Activated naive CD4-positive, alpha-beta T cell treated with anti-CD3 and anti-CD28 coated beads for 36 hours (primary cell): ENCODE data around the gene ZBTB40. TPM values are rescaled to one million over a fixed set of nuclear protein-coding genes. Genes with fewer than 3 reads are reported as not detected.

Source experiments
- CTCF ChIA-PET: fragments of 350-600 bp; sonication (Branson Sonifier 250); formaldehyde crosslinking; loops from one replicate; lab custom pipeline; 2021; ENCODE audit warnings: antibody characterized with exemption; lab: Charles Lee
- DNase-seq: peaks from one replicate; pipeline ENCODE4 v3.0.0-alpha.2; 2020
- H3K27ac Mint-ChIP-seq: one replicate; pipeline ENCODE4 v1.8.0; 2021; ENCODE audit warnings: mild to moderate bottlenecking, mixed read lengths
- H3K27me3 Mint-ChIP-seq: one replicate; pipeline ENCODE4 v1.8.0; 2021; ENCODE audit warnings: low read depth, mixed read lengths
- H3K36me3 Mint-ChIP-seq: one replicate; pipeline ENCODE4 v1.8.0; 2021; ENCODE audit warnings: low read depth, mixed read lengths
- H3K4me1 Mint-ChIP-seq: one replicate; pipeline ENCODE4 v1.8.0; 2021; ENCODE audit warnings: low read depth, mixed read lengths
- H3K4me3 Mint-ChIP-seq: one replicate; pipeline ENCODE4 v1.8.0; 2021; ENCODE audit warnings: mild to moderate bottlenecking, moderate library complexity, mixed read lengths
- H3K9me3 Mint-ChIP-seq: one replicate; pipeline ENCODE4 v1.8.0; 2021; ENCODE audit warnings: mixed read lengths
- intact Hi-C: fragments of 100-400 bp; cut with micrococcal nuclease; formaldehyde crosslinking; loops from one replicate; pipeline ENCODE4 v1.15.1; 2023
- total RNA-seq, 2 experiments: library from RNA; stranded (reverse); gene quantifications; one replicate each; pipeline ENCODE4 v1.2.3, GENCODE V29; 2021

ZBTB40 gene
- total RNA-seq, 2 experiments from 2014 or later = 11.5 to 13.1 TPM

DNA sequence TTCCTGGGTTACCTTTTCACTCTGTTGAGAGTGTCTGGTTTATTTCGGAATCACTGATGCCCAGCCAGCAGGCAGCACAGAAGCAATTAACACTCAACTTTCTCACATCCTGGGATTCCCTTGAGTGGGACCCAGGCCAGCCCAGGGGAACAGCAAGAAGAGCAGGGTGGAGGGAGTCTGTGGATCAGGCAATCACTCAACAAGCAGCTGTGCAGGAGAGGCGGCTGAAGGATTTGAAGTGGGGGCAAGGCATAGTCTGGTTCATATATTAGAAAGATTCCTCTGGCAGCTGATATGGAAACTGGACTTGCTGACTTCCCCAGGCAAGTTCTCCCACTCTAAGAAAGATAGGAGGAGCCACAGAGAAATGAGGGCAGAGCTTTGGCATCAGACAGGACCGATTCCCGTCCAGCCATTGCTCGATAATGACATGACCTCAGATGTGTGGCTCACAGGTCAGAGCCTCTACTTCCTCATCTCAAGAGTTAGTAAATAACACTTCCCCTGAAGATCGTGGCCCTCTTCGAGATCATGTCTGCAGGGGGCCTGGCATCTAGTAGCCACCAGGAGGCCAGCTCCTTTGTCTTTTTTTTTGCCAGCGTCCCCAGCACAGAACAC is 124.0 kb downstream of the ZBTB40 start:
- no peaks in the 10 kb centered on the region for H3K36me3 Mint-ChIP-seq
- DNase-seq = no peak
- CTCF ChIA-PET = no interaction called here
- intact Hi-C loops = no loop called here
- no peaks in the 10 kb centered on the region for H3K4me1 Mint-ChIP-seq
- H3K4me3 Mint-ChIP-seq = no peak overlapping the region
- no peaks in the 10 kb centered on the region for H3K27me3 Mint-ChIP-seq
- H3K9me3 Mint-ChIP-seq = peaks cover 17% of the 10 kb centered on the region
- H3K27ac Mint-ChIP-seq = no peak overlapping the region

GRCh38 chr1:22576150-22576544 is 124.5 kb downstream of the ZBTB40 start:
- H3K27me3 Mint-ChIP-seq = no peaks in the 10 kb centered on the region
- H3K4me1 Mint-ChIP-seq = no peaks in the 10 kb centered on the region
- no peak for DNase-seq
- peaks cover 17% of the 10 kb centered on the region for H3K9me3 Mint-ChIP-seq
- CTCF ChIA-PET = no interaction called here
- H3K4me3 Mint-ChIP-seq = no peak overlapping the region
- intact Hi-C loops = no loop called here
- no peak overlapping the region for H3K27ac Mint-ChIP-seq
- no peaks in the 10 kb centered on the region for H3K36me3 Mint-ChIP-seq

DNA sequence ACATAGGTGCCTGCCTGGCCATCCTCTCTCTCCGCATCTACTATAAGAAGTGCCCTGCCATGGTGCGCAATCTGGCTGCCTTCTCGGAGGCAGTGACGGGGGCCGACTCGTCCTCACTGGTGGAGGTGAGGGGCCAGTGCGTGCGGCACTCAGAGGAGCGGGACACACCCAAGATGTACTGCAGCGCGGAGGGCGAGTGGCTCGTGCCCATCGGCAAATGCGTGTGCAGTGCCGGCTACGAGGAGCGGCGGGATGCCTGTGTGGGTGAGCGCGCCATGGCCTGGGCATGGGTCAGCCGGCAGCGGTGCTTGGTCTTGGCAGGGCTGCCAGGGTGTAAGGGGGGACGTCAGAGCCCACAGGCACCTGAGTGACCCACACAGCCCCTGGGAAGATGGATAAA is 125.0 kb downstream of the ZBTB40 start:
- Mint-ChIP-seq H3K27ac (no peak overlapping the region), H3K36me3 (no peaks in the 10 kb centered on the region)
- CTCF ChIA-PET = no interaction called here

GRCh38 chr1:22578732-22579361 is 127.2 kb downstream of the ZBTB40 start:
- CTCF ChIA-PET = no interaction called here
- Mint-ChIP-seq H3K27ac (no peak overlapping the region), H3K27me3 (no peaks in the 10 kb centered on the region), H3K4me3 (no peak overlapping the region), H3K36me3 (no peaks in the 10 kb centered on the region), H3K9me3 (peaks cover 17% of the 10 kb centered on the region), H3K4me1 (no peaks in the 10 kb centered on the region)
- no peak for DNase-seq
- intact Hi-C loops = no loop called here

More for the DNA sequence above, 125.0 kb downstream of the ZBTB40 start:
- no peaks in the 10 kb centered on the region for H3K4me1 Mint-ChIP-seq
- intact Hi-C loops = no loop called here
- no peaks in the 10 kb centered on the region for H3K27me3 Mint-ChIP-seq
- no peak for DNase-seq
- H3K9me3 Mint-ChIP-seq = peaks cover 17% of the 10 kb centered on the region
- H3K4me3 Mint-ChIP-seq = no peak overlapping the region

GRCh38 chr1:22579541-22580155 is 128.0 kb downstream of the ZBTB40 start:
- H3K27me3 Mint-ChIP-seq = no peaks in the 10 kb centered on the region
- H3K4me1 Mint-ChIP-seq = no peaks in the 10 kb centered on the region
- no peak overlapping the region for H3K27ac Mint-ChIP-seq
- intact Hi-C loops = no loop called here
- no peak for DNase-seq
- H3K9me3 Mint-ChIP-seq = peaks cover 17% of the 10 kb centered on the region
- H3K4me3 Mint-ChIP-seq = no peak overlapping the region
- no peaks in the 10 kb centered on the region for H3K36me3 Mint-ChIP-seq
- CTCF ChIA-PET = interaction anchor here (0.5 kb wide), 1 partner anchor 833 kb away, joined by 3 read pairs; no protein-coding TSS in a partner anchor

Other genes starting within 250 kb of the ZBTB40 start
- gene EPHA8, start 111.6 kb downstream of the ZBTB40 start, total RNA-seq = not detected
- gene C1QA, start 184.8 kb downstream of the ZBTB40 start, total RNA-seq = not detected
- not detected for gene C1QC, start 191.8 kb downstream of the ZBTB40 start, total RNA-seq
- not detected for gene C1QB, start 201.4 kb downstream of the ZBTB40 start, total RNA-seq